ENCODE results near the gene MGAT2. TPM values are rescaled to one million over a fixed set of nuclear protein-coding genes. Genes with fewer than 3 reads are reported as not detected.

MGAT2 gene
- 30.1 and 73.6 TPM in 2 replicates for total RNA-seq (ENCODE audit: low replicate concordance)

DNA sequence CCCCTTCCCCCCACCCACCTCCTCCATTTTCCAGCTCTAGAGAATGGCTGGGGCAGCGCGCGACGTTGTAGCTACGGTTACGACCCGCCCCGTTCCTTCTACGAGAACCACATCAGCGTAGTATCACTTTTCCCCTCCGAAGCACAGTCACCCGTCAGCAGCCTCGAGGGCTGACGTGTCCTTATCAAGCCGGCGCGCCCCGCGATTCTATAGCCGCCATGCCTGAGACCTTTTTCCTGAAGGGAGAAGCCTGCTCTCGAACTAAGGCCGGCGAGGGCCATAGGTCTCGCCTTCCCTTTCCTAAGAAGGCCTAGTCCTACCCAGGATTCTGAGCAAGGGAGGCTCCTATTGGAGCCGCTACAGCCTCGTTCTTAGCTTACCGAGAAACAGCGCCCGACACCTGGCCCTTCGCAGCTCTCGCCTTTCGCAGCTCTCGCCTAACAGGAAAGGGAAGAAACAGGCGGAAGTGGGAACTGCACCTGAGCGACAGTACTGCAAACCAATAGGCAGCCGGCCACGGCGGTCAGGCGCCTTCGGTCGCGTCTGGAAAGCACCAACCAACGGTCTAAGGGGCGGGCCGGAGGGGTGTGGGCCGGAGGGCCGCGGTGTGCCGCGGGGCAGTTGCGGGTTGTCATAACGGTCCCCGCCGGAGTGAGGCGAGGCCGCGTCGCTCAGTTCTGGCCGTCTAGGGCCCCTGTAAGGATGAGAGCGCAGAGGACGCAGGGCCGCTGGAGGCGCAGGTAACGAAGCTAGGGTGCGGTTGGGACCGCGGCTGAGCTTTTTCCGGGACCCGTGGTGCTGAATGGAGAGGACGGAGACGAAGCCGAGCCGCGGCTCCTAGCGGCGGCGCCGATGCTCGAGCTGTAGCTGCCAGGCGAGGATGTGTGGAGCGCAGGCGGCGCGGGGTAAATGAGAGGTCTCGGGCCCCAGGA is at the start of gene MGAT2, which contains the start of gene RPL36AL:
TSS of gene MGAT2 (plus strand) at position 618 of the 932 bp plus-strand sequence. CDS start 470 bp downstream, outside the sequence.
TSS of gene RPL36AL (minus strand) at position 445 of the 932 bp plus-strand sequence. CDS start 1,522 bp downstream, outside the sequence.

GRCh38 chr14:49585803-49586672 is 34.6 kb upstream of the MGAT2 start, which contains the start of gene RPS29:
Gene RPS29, minus strand, starts transcription at chr14:49586380. Its CDS starts 34 bp downstream, at chr14:49586346.

DNA sequence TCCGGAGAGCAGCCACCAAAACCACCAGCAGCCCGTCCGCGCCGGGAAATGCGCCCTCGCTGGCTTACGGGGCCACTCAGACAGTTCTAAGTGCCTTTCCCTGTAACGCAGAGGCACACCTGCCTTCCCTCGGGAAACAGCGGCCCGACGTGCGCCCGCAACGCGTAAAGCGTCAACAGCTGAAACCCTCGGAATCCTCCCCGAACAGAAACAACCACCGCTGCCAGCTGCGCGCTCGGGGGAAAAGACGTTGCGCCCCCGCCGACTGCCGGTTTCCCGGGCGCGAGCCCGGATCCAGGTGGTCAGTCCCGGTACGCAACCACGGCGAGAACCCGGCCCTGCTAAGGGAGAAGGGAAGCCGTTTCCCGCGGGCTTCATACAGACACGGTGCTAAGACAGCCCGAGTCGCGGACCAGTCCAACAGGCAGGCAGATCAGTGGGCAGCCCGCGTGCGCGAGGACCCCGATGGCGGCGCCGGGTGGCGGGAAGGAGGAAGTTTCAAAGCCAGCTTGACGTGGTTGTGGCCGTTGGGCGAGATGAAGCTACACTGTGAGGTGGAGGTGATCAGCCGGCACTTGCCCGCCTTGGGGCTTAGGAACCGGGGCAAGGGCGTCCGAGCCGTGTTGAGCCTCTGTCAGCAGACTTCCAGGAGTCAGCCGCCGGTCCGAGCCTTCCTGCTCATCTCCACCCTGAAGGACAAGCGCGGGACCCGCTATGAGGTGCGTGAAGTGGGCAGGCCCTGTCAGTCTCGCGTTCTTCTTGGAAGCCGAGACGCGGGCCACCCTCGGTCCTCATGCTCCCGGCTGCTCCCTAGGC is 21.9 kb upstream of the MGAT2 start, which contains the start of gene LRR1:
TSS of gene LRR1 (plus strand) at position 456 of the 816 bp plus-strand sequence. CDS start at position 537, 81 bp downstream.

DNA sequence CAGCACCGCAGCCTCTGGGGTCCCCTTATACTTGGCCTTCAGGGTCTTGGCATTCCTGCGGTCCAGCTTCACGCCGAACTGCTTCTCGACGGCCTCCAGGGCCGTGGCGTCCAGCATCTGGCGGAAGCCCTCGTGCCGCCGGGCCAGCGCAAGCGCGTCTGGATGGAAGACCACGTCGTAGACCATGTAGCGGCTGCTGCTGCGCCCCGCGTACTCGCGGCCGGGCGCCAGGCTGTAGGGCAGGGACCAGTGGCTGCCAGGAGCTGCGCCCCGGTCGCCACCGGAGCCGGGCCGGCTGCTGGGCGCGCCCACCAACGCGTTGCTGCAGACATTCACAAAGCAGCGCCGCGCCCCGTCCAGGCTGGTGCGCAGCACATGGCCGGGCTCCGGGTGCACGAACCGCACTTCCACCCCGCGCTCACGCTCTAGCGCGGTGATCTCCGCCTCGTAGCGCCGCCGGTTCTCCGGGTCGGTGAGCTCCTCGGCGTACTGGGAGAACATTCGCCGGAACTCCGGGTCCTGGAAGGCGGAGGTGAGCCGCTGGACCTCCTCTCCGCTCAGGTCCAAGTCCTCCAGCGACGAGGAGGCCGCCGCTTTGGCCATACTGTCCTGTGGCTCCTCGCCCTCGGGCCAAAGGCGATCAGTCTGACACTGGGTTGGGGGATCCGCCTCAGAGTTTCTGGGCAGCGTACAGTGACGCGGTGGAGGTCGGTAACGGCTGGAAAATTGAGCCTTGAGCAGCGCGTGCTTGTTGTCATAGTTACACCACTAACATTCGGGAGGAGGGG is 14.1 kb downstream of the MGAT2 start, which contains the start of gene DNAAF2:
TSS of gene DNAAF2 (minus strand) at position 698 of the 788 bp plus-strand sequence. CDS start at position 603, 95 bp downstream.

Other genes starting within 250 kb of the MGAT2 start
- 1,682 and 1,877 TPM in 2 replicates for gene RPS29, start 34.4 kb upstream of the MGAT2 start, total RNA-seq (ENCODE audit: low replicate concordance)
- 6.0 and 12.6 TPM in 2 replicates for gene LRR1, start 21.9 kb upstream of the MGAT2 start, total RNA-seq (ENCODE audit: low replicate concordance)
- 297 and 551 TPM in 2 replicates for gene RPL36AL, start 173 bp upstream of the MGAT2 start, total RNA-seq (ENCODE audit: low replicate concordance)
- gene DNAAF2, start 14.4 kb downstream of the MGAT2 start, total RNA-seq (ENCODE audit: low replicate concordance) = 3.5 and 8.9 TPM in 2 replicates
- gene POLE2, start 67.4 kb downstream of the MGAT2 start, total RNA-seq (ENCODE audit: low replicate concordance) = 4.9 and 5.3 TPM in 2 replicates
- 2.9 and 9.4 TPM in 2 replicates for gene KLHDC1, start 72.3 kb downstream of the MGAT2 start, total RNA-seq (ENCODE audit: low replicate concordance)
- gene KLHDC2, start 147.4 kb downstream of the MGAT2 start, total RNA-seq (ENCODE audit: low replicate concordance) = 79.9 and 106 TPM in 2 replicates
- 53.8 and 59.3 TPM in 2 replicates for gene NEMF, start 232.0 kb downstream of the MGAT2 start, total RNA-seq (ENCODE audit: low replicate concordance)